Stimulated activated CD4-positive, alpha-beta T cell treated with anti-CD3 and anti-CD28 coated beads, Interleukin-1b, Interleukin-23, amount 100 ng/mL, for 24 hours (primary cell): ENCODE data around the gene SRGAP2.
"Not testable (repeated sequence)": the region's sequence is repeated elsewhere in the genome, so short reads cannot be mapped to it uniquely, and the experiment has no call there.

ENCODE experiments used
- DNase-seq, 4 experiments: peaks; one replicate each; pipeline ENCODE4 v3.0.0-alpha.2; 2020; ENCODE audit warnings: low read depth in 4 of 4, low spot score in 1 of 4

SRGAP2 gene

DNA sequence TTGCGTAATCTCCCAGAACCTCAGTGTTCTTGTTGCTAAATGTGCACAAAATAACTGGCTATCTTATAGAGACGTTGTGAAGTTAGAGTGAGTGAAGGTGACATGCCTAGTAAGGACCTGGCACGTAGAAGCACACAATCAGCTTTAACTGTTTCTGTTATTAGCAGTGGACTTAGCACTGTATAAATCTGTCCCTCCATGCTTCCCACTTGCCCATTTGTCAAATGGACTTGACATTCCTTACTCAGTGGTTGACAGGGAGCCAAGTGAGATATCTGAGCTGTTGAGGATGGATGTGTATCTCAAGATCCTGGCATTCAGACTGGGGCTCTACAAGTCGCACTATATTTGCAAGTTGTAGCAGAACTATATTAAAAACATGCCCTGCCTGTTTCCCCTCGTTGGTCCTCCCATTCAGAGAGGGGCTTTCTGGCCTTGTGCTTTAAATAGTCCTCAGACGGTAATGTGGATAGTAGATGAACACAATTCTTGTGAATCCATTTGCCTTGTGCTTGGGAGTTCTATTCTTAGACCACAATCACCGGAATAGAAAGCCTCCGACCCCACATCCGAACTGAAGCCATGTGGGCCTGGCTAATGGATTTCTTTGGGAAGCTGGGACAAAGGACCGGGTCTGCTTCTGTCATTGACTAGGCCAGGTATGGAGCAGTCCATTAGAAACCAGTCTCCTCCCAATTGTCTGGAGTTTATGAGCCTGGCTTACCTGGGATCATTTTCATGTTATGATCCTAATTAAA is 43.0 kb downstream of the SRGAP2 start:
- DNase-seq, result not testable (repeated sequence)

DNA sequence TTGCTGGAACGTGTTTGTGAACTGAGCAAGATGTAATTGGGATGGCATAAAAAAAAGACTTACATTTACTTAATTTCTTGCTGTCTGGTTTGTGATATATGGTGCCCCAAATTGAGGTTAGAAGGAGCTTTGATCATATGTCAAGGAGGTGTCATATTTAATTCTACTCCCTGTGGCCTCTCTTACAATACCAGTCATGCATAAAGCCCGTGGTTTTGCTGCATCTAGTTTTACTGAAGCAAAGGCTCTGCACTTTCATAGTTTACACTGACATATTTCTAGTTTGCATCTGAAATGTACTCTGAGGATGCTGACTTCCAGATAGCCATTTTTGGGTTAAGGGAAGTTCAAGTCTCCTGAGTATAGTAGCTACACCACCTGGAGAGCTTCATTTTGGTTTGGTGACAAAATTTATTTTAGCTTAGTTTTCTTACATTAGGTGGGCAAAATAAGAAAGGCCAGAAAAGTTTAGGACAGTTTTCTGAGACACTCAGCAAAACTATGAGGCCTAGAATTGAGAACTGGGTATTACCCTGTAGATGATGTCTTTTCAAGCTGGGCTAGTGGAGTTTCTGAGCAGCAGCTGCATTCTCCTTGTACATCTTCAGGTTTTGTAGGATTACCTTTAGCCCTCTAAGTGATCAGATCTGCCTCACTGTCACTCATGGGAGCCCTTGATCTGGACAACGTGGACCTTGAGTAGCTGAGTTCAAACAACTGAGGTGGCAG is 47.8 kb downstream of the SRGAP2 start:
- not testable (repeated sequence) for DNase-seq

DNA sequence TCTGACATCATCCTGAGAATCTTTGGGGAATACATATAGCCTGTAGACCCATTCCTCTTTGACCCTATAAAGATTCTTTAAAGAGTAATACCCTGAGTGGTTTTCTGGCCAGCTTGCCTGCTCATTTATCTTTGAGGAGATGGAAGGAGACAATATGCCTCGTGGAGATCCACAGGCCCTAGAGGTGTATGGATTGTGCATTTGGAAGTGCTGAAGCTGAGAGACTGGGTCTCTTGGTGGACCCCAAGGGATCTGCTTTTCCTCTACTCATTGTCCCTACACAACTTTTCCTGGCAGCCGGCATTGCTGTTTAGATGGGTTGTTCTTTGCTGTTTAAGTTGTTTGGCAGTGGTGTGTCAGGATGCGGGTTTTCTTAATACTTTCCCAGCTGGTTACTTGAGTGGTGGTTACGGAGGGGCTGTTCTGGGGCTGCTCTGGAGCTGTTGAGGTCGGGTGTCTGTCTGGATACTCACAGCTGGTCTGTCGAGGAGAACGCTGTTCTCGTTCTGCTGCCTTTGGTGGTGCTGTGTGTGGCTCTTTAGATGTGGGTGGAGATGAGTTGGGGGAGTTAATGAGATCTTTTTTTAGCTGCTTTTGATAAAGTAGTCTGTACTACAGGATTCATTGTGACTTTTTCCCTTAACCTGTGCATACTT is 49.5 kb downstream of the SRGAP2 start:
- DNase-seq, result not testable (repeated sequence)
